ENCODE measurements around the gene PKP4.
"Not testable (repeated sequence)": the region's sequence is repeated elsewhere in the genome, so short reads cannot be mapped to it uniquely, and the experiment has no call there.

The PKP4 gene

DNA sequence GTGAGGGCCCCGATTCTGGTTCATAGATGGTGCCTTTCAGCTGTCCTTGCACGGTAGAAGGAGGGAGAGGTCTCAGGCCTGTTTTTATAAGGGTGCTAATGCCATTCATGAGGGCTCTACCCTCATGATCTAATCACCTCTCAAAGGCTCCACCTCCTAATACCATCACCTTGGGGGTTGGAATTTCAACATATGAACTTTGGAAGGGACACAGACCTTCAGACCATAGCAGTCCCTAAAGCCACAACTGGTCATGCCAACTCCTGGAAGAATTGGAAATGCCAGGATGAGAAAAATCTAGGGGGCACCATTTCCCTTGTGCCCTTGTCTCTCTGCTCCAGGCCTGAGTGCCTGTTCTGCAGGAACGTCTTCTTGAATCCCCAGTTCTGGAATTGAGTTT lies 213.5 kb downstream of the PKP4 start:
- FAIRE-seq: no peak
- DNase-seq (ENCODE audit: insufficient read length, low spot score): no peak

DNA sequence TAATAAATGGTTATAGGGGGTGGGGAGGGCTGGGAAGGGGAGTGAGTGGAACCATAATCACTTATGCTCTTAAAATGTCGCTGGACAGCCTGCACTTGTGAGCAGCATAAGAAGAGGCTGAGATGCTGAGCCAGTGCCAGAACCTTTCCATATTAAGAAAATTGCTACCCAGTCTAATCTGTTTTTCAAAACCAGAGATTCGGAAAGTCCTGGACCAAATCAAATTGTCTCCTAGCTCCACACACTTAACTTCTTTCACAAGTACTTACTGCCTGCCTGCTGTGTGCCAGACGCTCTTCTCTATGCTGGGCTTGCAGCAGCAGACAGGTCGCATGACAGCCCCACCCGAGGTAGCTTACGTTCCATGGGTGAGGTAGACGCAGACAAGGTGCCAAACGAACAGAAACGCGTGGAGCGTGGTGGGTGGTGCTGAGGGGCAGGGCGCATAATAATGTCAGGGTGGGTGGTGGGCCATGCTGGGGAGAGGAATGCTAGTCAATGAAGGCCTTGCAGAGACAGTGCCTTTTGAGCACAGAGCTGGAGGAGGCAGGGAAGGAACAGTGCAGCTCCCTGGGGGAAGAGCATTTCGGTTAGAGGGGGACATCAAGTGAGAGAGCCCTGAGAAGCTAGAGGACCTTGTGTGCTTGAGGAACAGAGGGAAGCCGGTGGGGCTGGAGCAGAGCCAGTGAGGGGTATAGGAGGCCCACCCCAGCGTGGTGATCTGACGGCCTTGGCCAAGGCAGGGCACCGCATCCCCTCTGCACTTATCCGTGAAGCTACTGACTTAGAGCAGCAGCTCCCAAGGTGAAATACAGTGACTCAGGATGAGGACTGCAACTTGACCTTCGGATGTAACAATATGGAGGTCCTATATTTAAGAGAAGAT lies 214.9 kb downstream of the PKP4 start:
- no peak for FAIRE-seq

DNA sequence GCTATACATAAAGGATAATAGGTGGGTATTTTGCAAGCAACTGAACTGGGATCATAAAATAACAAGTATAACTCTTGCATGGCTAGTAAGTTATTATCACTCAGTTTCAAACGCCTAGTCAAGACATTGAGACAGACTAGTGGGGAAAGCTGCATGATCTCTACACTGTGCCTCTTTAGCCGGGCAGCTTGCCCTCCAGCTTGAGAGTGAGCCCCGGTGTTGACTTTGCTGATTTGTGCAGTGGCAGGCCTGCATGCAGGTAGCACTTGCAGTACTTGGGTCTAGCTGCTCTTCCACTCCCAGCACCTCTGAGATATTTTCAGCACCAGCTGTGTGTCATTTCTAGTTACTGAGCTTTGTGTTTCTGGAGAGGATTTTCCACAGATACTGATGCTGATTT lies 219.5 kb downstream of the PKP4 start:
- DNase-seq (ENCODE audit: insufficient read length, low spot score) (no peak), FAIRE-seq (no peak)

More for the DNA sequence above, 214.9 kb downstream of the PKP4 start:
- DNase-seq (ENCODE audit: insufficient read length, low spot score): no peak

DNA sequence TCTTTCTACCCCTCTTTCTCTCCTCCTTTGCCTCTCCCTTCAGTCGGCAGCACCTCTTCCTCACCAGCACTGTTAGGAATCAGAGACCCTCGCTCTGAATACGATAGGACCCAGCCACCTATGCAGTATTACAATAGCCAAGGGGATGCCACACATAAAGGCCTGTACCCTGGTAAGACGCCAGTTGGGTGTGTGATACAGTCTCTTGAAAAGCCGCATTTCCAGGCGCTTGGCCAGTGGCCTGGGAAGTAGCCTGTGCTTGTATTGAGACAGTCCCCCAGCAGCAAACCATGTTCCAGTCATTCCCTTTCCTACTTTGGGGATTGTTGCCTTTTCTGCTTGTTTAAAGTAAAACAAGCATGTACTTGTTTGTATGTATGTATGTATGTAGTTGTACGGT lies 219.9 kb downstream of the PKP4 start:
- no peak for FAIRE-seq
- DNase-seq (ENCODE audit: insufficient read length, low spot score): no peak

DNA sequence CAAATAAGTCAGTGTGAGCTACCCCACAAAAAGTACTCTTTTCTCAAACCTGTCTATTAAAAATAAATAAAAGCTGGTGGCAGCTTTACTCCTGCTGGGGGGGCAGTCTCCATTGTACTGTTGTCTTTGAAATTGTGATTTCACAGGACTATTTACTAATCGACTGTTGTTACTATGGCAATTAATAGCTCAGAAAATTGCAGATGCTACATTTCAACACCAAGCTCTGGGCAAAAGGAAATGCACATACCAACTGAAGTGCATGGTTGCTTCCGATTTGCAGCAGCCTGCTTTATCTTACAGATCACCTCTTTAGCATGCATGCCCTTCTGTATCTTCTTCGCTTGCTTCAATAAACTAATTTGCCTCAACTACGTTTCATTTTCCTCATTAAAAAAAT lies 220.8 kb downstream of the PKP4 start:
- no peak for FAIRE-seq

DNA sequence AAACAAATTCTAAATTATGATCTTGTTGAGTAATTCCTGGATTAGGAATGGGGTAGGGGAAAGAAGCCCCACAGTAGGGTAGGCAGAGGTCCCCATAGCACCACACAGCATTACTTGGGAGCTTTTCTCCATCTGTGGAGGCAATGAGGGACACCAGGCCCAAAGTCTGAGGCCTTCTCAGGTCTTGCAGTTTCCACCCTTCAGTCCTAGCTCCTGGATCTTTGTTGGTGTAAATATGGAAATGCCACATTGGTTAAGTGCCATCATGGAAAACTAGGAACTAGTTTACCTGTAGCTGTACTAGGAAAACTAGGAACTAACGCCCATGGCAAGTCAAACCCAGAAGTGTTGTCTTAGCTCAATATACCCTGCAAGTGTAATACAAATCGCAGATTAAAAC lies 225.1 kb downstream of the PKP4 start:
- no peak for FAIRE-seq
- no peak for DNase-seq (ENCODE audit: insufficient read length, low spot score)

More for the DNA sequence above, 220.8 kb downstream of the PKP4 start:
- DNase-seq (ENCODE audit: insufficient read length, low spot score): no peak

DNA sequence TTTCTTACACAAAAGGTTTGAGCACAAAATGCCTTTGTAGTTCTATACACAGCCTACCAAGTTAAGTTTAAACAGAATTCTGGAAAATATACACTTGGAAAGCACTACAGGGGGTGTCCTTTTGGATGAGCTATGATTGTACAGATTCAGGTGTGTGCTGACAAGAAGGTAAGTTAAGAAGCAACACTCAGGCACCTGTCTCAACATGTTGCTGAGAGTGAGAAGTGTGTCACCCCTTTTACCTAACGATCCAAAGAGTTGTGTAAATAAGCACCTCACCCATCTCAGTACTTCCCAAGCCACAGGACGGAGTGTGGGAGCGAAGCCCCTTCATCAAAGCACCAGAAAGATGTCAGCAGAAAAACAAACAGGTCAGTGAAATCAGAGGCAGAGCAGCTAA lies 228.9 kb downstream of the PKP4 start:
- no peak for DNase-seq (ENCODE audit: insufficient read length, low spot score)
- no peak for FAIRE-seq

DNA sequence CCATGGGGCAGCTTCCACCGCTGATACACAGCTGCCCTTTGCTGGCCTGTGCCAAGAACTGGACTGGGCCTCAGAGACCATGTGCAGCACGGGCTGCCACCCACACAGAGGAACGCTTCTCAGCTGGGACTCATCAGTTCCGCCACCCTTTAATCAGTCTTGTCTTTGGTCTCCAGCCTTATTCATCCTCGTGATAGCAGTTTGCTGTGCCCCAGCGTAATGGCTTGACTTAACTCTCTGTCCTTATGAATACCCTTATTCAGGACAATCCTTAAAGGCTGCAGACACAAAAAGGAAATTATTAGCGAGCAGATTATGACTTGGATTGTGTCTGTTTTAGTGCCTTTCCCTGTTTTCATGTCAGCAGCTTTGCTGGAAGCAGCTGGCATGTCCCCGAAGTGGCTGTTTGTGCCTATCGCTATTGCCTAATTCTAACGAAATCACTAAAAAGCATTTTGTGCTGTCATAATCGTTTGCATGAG lies 229.5 kb downstream of the PKP4 start:
- FAIRE-seq (no peak), DNase-seq (ENCODE audit: insufficient read length, low spot score) (no peak)

DNA sequence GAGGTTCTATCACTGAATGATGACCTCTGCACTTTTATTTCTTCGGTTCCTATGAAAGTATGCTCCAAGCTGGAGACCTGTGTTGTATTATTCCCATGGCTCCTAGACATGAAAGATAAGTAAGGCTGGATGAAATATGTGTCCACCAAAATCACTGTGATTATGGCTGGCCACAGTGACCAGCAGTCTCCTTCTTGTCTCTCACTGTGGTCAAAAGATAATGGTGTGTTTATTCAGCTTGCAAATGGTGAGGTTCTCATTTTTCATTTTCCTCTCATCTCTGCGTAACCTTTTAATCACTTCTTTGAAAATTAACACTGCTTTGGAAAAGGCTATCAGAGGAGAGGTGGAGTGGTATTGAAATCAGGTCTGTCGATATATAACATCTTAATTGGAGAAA lies 230.6 kb downstream of the PKP4 start:
- FAIRE-seq: no peak
- no peak for DNase-seq (ENCODE audit: insufficient read length, low spot score)

DNA sequence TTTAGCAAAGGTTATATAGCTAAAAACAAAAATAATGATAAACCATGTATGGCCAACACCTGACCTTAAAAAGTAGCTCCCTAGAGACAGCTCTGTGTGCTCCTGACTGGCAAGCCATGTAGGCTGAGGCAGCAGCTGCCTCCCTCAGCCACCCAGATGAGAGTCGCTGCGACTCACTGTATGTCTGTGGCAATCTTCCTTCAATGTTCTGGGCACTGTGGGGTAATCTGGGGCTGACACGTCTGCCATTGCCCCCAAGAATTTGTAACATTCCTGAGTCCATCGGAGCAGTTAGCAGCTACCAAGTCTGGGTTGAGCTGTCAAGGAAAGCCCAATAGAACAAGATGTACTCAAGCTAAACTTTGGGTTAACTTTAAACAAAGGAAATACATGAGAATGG lies 232.0 kb downstream of the PKP4 start:
- no peak for DNase-seq (ENCODE audit: insufficient read length, low spot score)
- no peak for FAIRE-seq

DNA sequence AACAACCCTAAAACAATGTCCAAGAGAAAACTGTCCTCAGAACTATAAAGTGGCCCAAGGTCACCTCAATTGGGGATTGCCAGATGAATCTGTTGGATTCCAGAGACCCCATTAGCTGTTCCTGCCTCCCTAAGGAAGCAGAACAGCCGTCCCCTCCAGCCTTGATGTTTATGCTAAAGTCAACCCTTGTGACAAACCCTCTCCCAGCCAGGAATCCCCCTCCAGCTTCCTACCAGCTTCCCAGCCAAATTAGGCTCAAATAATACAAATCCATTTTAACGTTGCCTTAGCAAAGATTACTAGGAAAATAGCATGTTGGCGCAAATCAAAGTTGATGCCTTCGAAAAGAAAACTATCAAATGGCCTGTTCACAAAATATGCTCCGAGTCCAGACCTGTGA lies 232.6 kb downstream of the PKP4 start:
- no peak for DNase-seq (ENCODE audit: insufficient read length, low spot score)
- FAIRE-seq: no peak

DNA sequence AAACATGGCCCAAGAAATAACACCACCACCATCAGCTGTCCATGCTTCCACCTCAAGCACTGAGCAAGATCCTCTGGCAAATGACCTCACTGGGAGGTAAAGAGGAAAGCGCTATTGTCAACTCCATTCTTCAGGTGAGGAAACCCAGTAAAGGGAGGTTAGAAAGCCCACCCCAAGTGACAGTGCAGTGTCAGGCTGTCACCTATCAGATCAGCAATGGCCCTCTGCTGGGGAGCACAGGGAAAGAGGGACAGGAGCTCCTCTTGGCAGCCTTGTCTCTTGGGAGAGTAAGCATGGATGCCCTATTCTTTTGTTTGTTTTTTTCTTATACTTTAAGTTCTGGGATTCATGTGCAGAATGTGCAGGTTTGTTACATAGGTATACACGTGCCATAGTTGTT lies 234.1 kb downstream of the PKP4 start:
- no peak for DNase-seq (ENCODE audit: insufficient read length, low spot score)
- no peak for FAIRE-seq

DNA sequence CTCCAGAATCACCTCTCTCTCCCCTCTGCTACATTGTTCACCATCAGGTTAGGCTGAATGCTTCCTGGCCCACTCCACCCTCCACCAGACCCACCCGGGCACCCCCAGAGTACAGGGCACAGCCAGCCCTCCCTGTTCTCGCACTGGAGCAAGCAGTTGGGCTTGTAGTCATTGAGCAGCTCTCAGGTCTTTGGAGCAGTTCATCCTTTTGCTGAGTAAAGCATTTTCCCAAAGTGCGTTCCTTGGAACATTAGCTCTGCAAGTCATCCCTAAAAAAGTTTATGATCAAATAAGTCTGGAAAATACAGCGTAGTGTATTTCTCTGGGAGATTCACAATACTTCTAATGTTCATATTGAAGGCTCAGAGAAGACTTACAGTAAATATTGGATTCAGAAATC lies 234.9 kb downstream of the PKP4 start:
- no peak for DNase-seq (ENCODE audit: insufficient read length, low spot score)
- no peak for FAIRE-seq

DNA sequence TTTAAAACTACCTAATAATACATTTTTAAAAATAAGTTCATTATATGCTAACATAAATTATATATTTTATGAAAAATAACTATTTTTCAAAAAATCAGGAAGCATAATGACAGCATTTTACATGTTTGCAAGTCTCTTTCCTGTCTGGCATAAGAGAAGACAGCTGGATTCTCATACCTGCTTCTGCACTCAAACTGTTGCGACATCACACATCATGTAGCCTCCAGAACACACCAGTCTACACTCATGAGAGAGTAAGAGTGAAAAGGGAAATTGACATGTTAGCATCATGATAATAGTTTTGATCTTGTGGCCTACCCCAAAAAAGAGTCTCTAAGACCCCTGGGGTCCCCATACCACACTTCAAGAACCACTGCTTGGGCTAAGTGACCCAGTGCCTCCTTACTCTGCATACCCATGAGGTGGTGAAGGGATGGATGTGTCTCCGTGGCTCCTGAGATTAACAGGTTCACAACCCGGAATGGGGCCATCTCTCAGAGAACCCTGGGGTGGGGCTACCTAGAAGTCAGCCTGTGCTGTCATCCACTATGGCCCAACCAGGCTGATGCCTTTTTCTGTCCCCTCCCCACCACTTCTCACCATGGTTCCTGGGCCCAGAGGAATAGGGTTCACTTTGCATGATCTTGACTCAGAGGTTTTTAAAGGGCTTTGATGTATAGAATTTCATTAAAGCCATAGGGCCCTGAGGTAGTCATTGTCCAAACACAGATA lies 235.8 kb downstream of the PKP4 start:
- FAIRE-seq (no peak), DNase-seq (ENCODE audit: insufficient read length, low spot score) (no peak)

DNA sequence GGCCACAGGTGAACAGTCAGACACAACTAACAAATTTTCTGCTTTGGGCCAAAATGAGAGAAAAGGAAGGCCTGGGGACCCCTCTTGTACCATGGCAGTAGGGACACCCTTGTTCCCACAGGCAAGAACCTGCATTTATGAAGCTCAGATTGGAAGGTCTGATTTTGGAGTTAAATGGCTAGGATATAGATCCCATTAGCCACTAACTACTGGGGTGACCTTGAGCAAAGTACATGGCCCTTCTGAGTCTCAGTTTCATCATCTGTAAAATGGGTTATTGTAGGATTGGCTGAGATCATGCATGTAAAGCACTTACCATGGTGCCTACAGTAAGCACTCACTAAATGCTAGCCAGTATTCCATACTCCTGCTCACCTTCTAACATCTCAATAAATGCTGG lies 236.7 kb downstream of the PKP4 start:
- no peak for DNase-seq (ENCODE audit: insufficient read length, low spot score)
- FAIRE-seq: no peak

DNA sequence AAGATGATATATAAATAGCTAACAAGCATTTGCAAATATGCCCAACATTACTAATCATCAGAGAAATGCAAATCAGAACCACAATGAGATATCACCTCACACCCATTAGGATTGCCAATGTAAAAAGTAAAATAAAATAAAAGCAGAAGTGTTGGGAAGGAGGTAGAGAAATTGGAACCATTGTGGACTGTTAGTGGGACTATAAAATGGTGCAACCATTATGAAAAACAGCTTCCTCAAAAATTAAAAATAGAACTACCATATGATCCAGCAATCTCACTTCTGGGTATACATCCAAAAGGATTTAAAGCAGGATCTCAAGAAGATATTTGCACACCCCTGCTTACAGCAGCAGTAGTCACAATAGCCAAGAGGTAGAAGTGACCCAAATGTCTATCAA lies 238.6 kb downstream of the PKP4 start:
- DNase-seq (ENCODE audit: insufficient read length, low spot score) (no peak), FAIRE-seq (no peak)

DNA sequence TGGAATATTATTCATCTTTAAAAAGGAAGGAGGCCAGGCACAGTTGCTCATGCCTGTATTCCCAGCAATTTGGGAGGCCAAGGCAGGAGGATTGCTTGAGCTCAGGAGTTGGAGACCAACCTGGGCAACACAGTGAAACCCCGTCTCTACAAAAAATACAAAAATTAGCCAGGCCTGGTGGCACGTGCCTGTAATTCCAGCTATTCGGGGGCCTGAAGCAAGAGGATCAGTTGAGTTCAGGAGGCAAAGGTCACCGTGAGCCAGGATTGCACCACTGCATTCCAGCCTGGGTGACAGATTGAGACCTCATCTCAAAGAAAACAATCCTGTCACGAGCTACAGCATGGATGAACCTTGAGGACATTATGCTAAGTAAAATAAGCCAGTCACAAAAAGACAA lies 239.0 kb downstream of the PKP4 start:
- DNase-seq (ENCODE audit: insufficient read length, low spot score); FAIRE-seq: not testable (repeated sequence)

DNA sequence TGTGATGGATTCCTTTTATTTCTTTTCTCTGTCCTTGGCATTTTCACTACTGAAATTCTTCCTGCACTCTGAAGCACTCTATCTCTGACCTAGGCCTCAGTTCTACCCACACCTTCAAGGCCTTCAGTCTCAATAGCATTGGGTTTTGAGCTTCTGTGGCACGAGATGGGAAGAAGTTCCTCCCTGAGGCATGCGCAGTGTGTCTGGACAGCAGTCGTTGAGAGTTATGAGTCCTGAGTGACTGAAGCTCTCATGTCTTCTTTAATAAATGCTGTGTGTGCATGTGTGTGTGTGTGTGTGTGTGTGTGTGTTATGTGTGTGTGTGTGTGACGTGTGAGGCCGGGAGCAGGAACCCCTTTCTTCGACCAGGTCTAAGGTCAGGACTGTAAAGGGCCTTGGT lies 242.6 kb downstream of the PKP4 start:
- no peak for DNase-seq (ENCODE audit: insufficient read length, low spot score)

DNA sequence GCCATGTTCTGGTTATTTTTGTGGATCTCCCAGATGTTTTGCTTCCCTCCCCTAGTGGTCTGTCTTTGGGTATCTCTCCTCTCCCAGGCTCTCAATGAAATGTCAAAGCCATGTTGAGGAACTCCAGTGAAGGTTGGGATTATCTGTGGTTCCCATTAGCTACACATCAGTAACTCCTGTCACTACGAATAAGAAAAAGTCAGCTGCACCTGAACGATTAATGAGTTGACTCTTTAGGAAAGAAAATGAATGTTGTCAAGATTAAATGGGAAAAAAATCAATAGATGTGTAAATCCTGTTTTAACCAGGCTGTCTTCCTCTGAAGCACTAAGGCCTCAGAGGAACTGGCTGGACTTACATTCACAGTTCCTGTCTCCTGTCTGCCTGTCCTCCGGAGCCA lies 244.3 kb downstream of the PKP4 start:
- no peak for FAIRE-seq
- DNase-seq (ENCODE audit: insufficient read length, low spot score): no peak

More for the DNA sequence above, 242.6 kb downstream of the PKP4 start:
- no peak for FAIRE-seq

DNA sequence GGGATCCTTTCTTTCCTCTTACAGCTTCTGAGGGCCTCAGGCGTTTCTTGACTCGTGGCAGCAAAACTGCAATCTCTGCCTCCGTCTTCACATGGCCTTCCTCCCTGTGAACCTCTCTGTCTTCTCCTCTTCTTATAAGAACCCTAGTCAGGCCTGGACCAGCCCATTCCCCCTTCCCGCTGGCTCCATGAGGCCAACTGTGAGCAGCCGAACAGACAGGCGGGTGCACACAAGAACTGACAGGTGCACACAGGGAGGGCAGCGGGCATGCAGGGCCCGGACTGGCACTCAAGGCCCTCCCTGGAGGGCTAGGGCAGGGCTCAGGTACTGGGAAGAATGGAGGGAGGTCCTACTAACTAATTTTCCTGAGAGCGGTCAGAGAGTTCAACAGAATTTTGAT lies 246.0 kb downstream of the PKP4 start:
- no peak for FAIRE-seq

DNA sequence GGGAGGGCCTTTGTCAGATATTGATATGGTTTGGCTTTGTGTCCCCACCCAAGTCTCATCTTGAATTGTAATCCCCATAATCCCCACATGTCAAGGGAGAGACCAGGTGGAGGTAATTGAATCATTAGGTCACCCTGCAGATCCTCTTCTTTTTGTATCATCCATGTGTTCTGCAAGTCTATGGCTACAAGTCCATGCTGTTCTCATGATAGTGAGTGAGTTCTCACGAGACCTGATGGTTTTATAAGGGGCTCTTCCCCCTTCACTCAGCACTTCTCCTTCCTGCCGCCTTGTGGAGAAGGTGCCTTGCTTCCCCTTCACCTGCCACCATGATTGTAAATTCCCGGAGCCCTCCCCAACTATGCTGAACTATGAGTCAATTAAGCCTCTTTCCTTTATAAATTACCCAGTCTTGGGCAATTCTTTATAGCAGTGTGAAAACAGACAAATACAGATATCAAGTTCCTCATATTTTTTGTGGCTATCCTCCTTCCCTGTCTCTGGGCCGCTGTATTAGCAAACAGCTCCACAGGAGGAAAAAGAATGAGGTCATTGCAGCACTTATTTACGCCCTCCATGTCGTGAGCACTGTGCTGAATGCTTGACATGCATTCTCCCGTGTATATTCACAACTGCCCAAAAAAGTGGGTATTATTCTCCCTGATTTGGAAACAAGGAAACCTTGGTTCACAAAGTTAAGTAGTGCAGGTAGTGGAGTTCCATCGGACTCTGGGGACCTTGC lies 248.1 kb downstream of the PKP4 start:
- DNase-seq (ENCODE audit: insufficient read length, low spot score); FAIRE-seq: not testable (repeated sequence)

More for the DNA sequence above, 246.0 kb downstream of the PKP4 start:
- DNase-seq (ENCODE audit: insufficient read length, low spot score): no peak

Data from GM19239 (cell line).